Glomerular endothelial cell (primary cell): ENCODE data around the gene OR10A4. TPM values are rescaled to one million over a fixed set of nuclear protein-coding genes. Genes with fewer than 3 reads are reported as not detected.
"Not testable (repeated sequence)": the region's sequence is repeated elsewhere in the genome, so short reads cannot be mapped to it uniquely, and the experiment has no call there.

Experiments
- DNase-seq: peaks from one replicate; pipeline ENCODE4 v3.0.0-alpha.2; 2011; ENCODE audit warnings: low read depth, low spot score; ENCODE audit errors: extremely low read depth
- total RNA-seq: library from RNA; depleted of rRNA; stranded (reverse); fragments of >200 nt; gene quantifications from 2 replicates; pipeline ENCODE4 v1.2.3, GENCODE V29; 2015

OR10A4 gene, protein sequence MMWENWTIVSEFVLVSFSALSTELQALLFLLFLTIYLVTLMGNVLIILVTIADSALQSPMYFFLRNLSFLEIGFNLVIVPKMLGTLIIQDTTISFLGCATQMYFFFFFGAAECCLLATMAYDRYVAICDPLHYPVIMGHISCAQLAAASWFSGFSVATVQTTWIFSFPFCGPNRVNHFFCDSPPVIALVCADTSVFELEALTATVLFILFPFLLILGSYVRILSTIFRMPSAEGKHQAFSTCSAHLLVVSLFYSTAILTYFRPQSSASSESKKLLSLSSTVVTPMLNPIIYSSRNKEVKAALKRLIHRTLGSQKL
- total RNA-seq, result not detected in 2 replicates

DNA sequence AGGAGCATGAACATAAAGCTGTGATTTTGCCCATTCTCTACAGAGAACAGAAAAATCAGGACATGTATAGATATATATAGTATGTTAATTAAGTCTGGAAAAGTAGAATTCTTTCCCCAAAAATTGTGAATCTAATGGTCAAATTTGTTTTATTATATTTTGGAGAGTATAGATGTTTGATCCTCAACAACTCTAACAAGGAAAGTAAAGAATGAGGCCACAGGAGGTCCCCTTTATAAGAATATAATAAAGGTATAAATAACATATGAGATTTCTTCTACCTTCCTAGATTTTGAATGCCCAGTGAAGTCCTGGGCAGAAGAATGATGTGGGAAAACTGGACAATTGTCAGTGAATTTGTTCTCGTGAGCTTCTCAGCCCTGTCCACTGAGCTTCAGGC, at the start of gene OR10A4:
Gene OR10A4 (plus strand): TSS at position 301 of the 400 bp plus-strand sequence. CDS start 23 bp downstream, at position 324.
- no peak for DNase-seq

DNA sequence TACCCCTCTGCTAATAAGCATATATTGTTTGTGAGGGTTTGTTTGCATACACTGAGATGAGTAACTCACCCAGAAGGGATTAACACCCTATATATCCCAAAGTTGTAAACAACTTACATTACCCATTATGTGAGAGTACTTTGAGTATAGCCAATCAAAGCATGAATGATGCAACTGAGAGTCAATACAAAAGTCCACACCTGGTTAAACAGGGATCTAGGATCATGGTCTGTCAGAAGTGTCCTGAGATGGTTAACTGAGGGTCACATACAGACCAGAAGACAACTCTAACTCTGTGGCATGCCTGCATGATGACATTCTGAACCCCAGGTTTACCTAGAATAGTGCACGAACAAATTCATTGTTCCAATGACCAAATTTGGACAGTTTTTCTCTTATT, 48.3 kb upstream of the OR10A4 start:
- no peak for DNase-seq

DNA sequence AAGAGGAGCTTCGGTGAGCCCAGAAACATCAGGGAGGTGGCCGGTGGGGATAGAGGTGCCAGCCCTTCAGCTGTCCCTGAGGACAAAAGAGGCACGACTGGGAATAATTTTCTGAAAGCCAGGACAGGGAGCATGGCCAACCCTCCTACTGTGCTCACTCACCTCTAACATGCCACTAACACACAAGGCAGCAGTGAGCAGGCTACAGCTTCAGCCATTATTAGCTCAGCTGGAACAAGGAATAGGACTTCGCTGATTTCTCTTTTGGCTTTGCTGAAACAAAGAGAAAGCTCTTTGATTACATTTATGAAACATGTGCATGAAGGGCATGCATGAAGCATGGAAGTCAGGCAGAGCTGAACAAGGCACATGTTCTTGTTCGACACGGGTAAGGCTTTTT, 43.1 kb upstream of the OR10A4 start:
- no peak for DNase-seq

GRCh38 chr11:6834021-6834420, 42.4 kb upstream of the OR10A4 start:
- no peak for DNase-seq

- DNase-seq, result no peak
These were observed 34.7 kb upstream of the OR10A4 start for GRCh38 chr11:6841694-6842093.

DNA sequence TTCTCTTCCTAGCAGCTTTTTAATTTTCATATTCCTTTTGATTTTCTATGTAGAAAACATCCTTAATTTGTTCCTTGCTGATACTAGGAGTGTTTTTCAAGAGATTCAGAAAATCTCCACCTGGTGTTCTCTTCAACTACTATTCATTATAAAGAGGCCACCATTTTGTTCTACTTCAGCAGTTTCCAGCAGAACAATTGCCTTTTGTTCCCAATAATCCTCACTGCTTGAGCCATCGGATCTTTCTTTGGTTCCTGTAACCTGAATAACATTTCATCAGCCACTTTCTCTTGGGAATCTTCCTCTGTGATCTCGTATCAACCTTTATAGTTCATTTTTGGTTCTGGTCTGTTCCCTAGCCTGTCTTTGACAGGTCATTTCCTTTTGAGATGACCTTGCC, 32.8 kb upstream of the OR10A4 start:
- DNase-seq, result no peak

- DNase-seq, result no peak
These were observed 32.1 kb upstream of the OR10A4 start for GRCh38 chr11:6844356-6844755.

DNA sequence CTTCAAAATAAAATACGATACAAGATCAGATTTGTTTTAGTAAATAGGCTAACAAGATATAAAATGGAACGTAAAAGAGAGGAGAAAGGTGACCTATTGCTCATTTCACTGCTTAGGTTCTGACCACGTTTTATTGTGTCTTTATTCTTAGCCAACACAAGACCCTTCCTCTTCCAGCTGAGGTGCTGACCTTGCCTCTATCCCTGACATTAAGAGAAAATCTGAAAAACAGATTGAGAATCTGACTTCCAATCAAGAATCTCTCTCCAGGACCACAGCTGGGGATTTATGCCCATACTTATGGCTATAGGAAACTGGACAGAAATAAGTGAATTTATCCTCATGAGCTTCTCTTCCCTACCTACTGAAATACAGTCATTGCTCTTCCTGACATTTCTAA, 31.0 kb upstream of the OR10A4 start, which contains the start of gene OR10A5:
Gene OR10A5 (plus strand): TSS at position 301 of the 400 bp plus-strand sequence. CDS start 0 bp downstream, at position 301.
- DNase-seq, result no peak

GRCh38 chr11:6850526-6850925, 25.9 kb upstream of the OR10A4 start:
- no peak for DNase-seq

DNA sequence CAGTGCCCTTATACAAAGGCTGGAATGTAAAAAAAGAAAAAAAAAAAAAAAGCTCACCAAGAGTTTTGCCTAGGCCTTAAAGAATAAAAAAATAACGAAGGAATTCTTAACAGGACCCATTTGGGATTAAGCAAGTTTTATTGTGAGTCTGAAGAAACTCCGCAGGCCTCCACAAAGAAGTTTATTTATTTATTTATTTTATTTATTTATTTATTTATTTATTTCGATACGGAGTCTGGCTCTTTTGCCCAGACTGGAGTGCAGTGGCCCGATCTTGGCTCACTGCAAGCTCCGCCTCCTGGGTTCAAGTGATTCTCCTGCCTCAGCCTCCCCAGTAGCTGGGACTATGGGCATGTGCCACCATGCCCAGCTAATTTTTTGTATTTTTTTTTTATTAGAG, 21.6 kb upstream of the OR10A4 start:
- not testable (repeated sequence) for DNase-seq

DNA sequence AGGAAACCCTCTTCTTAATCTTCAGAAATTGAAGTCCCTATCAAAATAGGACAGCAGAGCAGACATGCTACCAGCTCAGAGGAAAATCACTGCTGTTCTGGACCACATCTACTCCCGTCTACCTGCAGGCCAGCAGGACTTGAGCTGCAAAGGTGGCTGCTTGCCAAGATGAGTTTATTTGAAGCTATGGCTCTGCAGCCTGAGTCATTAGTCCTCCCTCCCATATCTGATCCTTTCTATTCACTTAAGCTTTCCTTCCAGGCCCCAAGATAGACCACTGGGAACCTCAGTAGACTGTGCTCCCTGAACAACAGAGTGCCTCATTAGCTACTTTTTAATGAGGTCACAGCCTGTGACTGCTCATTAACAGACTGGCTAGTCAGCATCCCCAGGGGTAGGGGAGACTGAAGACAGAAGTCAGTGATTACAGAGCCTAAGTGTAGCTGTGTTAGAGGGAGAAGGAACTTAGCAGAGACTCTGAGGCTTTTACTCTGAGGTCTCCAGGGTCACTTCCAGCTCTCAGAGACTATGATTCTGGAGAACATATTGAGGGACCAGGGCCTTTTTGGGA, 20.4 kb upstream of the OR10A4 start:
- DNase-seq, result no peak

- no peak for DNase-seq
These were observed 19.6 kb upstream of the OR10A4 start for GRCh38 chr11:6856871-6857270.

- no peak for DNase-seq
These were observed 13.5 kb upstream of the OR10A4 start, which contains the start of gene OR10A2 for GRCh38 chr11:6862961-6863360. Gene OR10A2, plus strand, starts transcription at chr11:6863057. Its CDS starts 6,698 bp downstream, at chr11:6869755.

DNA sequence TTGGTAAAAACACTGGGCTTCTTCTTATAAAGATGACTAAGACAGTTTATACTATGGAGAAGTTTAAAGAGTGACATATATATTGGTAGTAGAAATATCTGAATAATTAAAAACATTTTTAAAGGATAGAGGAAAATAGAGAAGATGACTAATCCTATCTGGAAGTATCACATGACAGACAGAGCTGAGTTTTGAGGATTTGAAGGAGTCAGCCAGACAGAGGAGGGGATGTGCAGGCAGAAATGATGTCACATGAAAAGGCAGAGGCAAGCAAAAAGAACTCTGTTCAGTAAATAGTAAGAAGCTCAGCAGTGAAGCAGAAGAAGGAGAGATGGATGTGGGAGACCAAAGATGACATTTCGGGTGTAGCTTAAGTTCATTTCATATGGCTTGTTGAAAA, 12.0 kb upstream of the OR10A4 start:
- no peak for DNase-seq

GRCh38 chr11:6871278-6871677, 5.1 kb upstream of the OR10A4 start:
- DNase-seq, result no peak

DNA sequence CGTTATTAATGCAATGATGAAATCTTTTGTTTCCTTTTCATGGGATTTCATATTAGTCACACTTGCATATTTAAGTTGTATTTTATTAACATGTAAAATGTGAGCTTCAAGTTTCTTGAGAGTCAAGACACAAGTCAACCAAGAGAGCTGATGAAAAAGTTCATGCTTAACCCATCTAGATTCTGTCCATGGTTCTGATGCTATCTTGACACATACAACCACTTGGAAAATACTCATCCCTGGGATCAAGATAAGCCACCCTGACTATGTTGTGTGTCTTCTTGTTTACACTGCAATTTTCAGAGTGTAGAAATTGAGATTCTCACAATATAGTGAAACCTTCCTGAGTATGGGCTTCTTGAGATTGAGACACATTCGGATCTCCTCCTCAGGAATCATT, 664 bp upstream of the OR10A4 start:
- no peak for DNase-seq

DNA sequence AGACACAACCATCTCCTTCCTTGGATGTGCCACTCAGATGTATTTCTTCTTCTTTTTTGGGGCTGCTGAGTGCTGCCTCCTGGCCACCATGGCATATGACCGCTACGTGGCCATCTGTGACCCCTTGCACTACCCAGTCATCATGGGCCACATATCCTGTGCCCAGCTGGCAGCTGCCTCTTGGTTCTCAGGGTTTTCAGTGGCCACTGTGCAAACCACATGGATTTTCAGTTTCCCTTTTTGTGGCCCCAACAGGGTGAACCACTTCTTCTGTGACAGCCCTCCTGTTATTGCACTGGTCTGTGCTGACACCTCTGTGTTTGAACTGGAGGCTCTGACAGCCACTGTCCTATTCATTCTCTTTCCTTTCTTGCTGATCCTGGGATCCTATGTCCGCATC, 489 bp downstream of the OR10A4 start:
- no peak for DNase-seq

GRCh38 chr11:6882751-6883150, 6.3 kb downstream of the OR10A4 start:
- no peak for DNase-seq

DNA sequence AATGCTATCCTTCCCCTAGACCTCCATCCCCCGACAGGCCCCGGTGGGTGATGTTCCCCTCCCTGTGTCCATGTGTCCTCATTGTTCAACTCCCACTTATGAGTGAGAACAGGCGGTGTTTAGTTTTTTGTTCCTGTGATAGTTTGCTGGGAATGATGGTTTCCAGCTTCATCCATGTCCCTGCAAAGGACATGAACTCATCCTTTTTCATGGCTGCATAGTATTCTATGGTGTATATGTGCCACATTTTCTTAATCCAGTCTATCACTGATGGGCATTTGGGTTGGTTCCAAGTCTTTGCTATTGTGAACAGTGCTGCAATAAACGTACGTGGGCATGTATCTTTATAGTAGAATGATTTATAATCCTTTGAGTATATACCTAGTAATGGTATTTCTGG, 11.3 kb downstream of the OR10A4 start:
- not testable (repeated sequence) for DNase-seq

DNA sequence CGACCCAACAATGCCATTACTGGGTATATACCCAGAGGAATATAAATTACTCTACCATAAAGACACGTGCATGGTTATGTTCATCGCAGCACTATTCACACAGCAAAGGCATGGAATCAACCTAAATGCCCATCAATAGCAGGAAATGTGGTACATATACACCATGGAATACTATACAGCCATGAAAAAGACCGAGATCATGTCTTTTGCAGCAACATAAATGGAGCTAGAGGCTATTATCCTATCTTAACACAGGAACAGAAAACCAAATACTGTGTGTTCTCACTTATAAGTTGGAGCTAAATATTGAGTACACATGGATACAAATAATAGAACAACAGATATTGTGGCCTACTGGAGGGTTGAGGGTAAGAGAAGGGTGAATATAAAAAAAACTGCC, 12.4 kb downstream of the OR10A4 start:
- no peak for DNase-seq

DNA sequence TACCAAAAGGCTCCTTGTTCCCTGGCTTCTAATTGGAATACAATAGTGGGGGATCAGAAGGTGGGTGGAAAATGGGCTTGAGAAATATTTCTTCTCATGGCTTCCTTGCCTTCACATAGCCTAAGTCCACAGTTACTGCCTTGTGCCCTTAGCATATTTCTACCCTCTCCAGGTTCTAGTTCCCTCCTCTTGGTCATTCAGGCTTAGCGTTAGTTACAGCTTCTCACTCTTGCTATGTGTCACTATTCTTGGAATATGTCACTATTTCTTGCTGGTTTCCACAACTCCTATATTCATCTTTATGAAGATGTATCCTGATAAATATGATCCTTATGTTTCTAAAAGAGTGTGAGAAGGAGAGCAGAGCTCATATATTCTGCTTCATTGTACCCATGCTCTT, 13.4 kb downstream of the OR10A4 start:
- no peak for DNase-seq

- no peak for DNase-seq
These were observed 16.0 kb downstream of the OR10A4 start, which contains the start of gene OR2D2 for GRCh38 chr11:6892400-6892799. Gene OR2D2, minus strand, starts transcription at chr11:6892500. Its CDS starts 0 bp downstream, at chr11:6892500.
